GM21825 (cell line): Measurements from ENCODE around the gene MOCS2.

Experiments used
- ATAC-seq: cut with Tn5 transposase; IDR thresholded peaks from one replicate; pipeline ENCODE4 v1.9.1; 2021; ENCODE audit warnings: mild to moderate bottlenecking, moderate library complexity; ENCODE audit not compliant: unreplicated experiment

MOCS2 gene

GRCh38 chr5:53055365-53055764 is 54.2 kb downstream of the MOCS2 start:
- no peak for ATAC-seq

- no peak for ATAC-seq
These were observed 56.2 kb downstream of the MOCS2 start for GRCh38 chr5:53053364-53053763.

GRCh38 chr5:53052499-53052898 is 57.1 kb downstream of the MOCS2 start:
- ATAC-seq: no peak

GRCh38 chr5:53048248-53048647 is 61.3 kb downstream of the MOCS2 start:
- ATAC-seq: no peak
